Activated T-helper 1 cell treated with anti-CD3 and anti-CD28 coated beads, Interleukin-2, amount 50 U/mL, for 16 hours (primary cell): ENCODE results near the gene COX4I2.
"Not testable (repeated sequence)": the region's sequence is repeated elsewhere in the genome, so short reads cannot be mapped to it uniquely, and the experiment has no call there.

Experiments
- DNase-seq, 2 donors: peaks; one replicate each; pipeline ENCODE4 v3.0.0-alpha.2; 2020; ENCODE audit warnings: low read depth in 1 of 2, low spot score in 1 of 2

Gene COX4I2

GRCh38 chr20:31607640-31608250, 30.0 kb upstream of the COX4I2 start:
- DNase-seq: no peak

DNA sequence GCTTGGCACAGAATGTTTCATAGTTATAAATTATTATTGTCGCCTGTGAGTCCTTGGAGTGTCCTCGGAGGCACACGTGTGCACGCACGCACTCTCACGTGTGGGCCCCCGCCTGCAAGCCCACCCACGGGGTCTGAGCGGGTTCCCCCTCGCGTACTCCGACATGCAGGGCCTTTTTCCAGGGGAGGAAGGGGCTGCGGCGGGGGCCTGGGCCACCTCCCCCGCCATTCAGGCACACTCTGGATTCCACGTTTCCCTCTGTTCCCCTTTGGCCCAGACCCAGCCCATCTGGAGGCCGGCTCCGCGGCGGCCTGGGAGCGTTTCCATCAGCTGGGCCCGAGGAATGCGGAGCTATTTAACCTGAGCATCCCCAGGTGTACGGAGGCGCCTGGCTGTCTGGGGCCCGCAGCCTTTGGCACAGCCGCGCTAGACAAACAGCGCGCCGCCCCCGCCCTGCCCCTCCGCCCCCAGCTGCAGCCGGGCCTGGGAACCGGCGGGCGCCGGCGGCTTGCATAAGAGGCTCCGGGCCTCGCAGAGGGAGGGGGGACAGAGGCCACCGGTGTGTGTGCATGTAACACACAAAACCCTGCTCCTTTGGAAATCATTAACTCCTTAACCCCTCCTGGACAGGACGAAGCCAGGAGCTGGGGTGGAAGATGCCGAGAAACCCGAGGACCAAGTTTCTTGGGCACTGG, 29.3 kb upstream of the COX4I2 start:
- no peak for DNase-seq

DNA sequence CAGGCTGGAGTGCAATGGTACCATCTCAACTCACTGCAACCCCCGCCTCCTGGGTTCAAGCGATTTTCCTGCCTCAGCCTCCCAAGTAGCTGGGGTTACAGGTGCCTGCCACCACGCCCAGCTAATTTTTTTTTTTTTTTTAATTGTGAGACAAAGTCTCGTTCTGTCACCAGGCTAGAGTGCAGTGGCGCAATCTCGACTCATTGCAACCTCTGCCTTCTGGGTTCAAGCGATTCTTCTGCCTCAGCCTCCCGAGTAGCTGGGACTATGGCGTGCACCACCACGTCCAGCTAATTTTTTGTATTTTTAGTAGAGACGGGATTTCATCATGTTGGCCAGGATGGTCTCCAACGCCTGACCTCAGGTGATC, 25.5 kb upstream of the COX4I2 start:
- not testable (repeated sequence) for DNase-seq

- no peak for DNase-seq
Measured at GRCh38 chr20:31615416-31615815, 22.3 kb upstream of the COX4I2 start.

GRCh38 chr20:31617432-31618104, 20.1 kb upstream of the COX4I2 start:
- DNase-seq: no peak

DNA sequence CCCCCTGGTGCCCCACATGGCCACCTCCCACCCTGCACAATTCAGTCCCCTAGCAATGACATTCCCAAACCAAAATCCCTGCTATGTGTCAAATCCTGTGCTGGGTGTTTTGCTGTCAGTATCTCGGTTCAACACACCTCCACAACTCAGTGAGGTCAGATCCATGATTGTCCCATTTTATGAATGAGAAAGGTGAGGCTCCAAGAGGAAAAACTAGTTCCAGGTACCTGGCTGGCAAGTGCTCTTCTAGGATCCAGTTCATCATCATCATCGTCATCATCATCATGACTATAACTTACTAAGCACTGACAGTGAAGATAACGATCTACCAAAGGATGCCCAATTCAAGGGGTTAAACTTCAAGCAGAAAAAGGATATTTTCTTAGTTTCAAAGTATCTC, 17.5 kb upstream of the COX4I2 start:
- DNase-seq: no peak

- not testable (repeated sequence) for DNase-seq
Measured at GRCh38 chr20:31623123-31623505, 14.6 kb upstream of the COX4I2 start.

DNA sequence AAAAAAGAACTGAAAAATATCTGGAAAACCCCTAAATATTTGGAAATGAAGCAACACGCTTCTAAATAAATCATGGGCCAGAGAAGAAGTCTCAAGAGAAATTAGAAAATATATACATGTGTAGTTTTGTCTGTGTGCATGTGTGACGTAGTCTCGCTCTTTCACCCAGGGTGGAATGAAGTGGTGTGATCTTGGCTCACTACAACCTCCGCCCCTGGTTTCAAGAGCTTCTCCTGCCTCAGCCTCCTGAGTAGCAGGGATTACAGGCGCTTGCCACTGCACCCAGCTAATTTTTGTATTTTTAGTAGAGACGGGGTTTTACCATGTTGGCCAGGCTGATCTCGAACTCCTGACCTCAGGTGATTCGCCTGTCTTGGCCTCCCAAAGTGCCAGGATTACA, 11.2 kb upstream of the COX4I2 start:
- DNase-seq: not testable (repeated sequence)

DNA sequence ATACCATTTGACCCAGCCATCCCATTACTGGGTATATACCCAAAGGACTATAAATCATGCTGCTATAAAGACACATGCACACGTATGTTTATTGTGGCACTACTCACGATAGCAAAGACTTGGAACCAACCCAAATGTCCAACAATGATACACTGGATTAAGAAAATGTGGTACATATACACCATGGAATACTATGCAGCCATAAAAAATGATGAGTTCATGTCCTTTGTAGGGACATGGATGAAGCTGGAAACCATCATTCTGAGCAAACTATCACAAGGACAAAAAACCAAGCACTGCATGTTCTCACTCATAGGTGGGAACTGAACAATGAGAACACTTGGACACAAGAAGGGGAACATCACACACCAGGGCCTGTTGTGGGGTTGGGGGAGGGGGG, 9.7 kb upstream of the COX4I2 start:
- not testable (repeated sequence) for DNase-seq

DNA sequence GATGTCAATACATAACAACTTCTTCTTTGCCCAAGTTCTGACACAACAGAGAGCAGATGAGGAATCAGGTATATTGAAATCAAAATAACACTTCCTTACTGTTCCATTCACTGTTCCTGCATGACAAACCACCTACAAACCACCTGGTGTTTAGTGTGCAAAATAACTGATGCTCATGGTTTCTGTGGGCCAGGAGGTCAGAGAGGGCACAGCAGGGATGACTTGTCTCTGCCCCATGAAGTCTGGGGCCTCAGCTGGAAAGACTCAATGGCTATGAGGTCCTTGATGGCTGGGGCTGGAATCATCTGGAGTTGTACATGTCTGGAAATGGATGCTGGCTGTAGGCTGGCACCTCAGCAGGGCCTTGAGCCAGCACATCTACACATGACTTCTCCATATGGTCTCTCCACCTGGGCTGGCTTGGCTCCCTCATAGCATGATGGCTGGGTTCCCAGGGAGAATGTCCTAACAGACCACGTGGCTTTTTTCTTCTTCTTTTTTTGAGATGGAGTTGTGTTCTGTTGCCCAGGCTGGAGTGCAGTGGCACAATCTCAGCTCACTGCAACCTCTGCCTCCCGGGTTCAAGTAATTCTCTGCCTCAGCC, 7.4 kb upstream of the COX4I2 start:
- no peak for DNase-seq

- DNase-seq: no peak
Measured at GRCh38 chr20:31632548-31633338, 5.0 kb upstream of the COX4I2 start.

DNA sequence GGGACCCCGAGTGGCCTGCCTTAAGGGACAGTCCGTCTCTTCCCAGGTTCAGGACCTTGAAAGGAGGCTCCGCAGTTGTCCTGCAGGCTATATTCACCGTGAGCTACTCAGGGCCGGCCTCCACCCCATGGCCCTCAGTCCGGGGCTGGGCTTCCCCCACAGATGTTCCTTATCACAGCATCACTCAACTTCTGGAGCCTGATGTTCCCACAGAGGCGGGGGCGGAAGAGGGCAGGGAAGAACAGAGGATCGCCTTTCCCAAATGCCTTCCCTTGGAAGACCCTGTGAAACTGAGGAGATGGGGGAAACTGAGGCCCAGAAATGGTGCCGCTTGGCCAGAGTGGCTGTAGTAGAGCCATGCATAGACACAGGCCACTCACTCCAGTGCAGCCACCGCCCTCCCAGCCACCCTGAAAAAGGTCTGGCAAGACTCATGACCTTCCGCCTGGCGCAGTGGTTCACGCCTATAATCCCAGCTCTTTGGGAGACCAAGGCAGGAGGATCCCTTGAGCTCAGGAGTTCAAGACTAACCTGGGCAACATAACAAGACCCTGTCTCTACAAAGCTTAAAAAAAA, 4.3 kb upstream of the COX4I2 start:
- DNase-seq: no peak

DNA sequence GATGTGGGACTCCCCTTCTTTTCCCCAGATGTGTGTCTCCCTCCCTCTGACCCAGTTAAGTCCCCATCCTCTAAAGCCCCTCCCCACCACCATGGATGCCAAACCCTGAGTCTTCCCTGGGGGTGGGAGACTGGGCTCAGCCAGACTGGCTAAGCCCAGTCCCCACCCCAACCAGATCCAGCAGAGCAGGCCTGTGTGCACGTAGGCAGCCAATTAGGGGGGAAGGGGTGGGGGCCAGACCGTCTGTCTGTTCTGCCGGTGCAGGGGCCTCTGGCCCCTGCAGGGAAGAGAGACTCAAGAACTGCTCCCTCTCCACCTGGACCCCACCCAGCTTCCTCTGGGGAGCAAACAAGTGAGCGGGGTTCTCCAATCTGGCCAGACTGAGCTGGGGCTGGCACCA, 605 bp downstream of the COX4I2 start:
- no peak for DNase-seq

DNA sequence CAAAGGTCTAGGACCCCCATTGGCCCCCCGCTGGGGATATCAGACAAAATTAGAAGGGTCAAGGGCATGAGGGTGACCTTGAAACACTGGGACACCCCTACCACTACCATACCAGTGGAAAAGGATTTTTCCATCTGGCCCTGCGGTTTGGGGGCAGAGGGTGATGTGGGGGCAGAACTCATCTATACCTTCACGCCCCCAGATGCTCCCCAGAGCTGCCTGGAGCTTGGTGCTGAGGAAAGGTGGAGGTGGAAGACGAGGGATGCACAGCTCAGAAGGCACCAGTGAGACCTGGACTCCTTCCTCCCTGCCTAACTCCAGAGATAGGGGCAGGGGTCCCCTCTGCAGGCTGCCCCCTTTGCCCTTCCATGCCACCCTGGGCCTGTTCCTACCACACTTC, 1.1 kb downstream of the COX4I2 start:
- no peak for DNase-seq

- DNase-seq: no peak
Measured at GRCh38 chr20:31640259-31640658, 2.5 kb downstream of the COX4I2 start.

GRCh38 chr20:31641391-31641790, 3.7 kb downstream of the COX4I2 start:
- no peak for DNase-seq

GRCh38 chr20:31642837-31643236, 5.1 kb downstream of the COX4I2 start:
- DNase-seq: no peak

GRCh38 chr20:31643522-31643921, 5.8 kb downstream of the COX4I2 start:
- no peak for DNase-seq

DNA sequence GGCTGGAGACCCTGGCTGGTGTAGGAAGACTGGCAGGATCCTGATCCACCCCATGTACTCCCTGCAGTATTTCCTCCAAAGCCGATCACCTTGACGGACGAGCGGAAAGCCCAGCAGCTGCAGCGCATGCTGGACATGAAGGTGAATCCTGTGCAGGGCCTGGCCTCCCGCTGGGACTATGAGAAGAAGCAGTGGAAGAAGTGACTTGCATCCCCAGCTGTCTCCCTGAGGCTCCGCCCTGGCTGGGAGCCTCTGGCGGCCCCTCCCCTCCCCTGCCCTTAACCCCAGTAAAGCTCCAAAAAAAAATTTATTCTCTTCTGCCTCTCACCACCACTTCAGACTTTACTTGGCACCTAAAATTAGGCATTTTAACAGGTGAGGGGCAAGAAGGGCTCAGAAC, 7.0 kb downstream of the COX4I2 start:
- no peak for DNase-seq

- not testable (repeated sequence) for DNase-seq
Measured at GRCh38 chr20:31648104-31648503, 10.4 kb downstream of the COX4I2 start.

DNA sequence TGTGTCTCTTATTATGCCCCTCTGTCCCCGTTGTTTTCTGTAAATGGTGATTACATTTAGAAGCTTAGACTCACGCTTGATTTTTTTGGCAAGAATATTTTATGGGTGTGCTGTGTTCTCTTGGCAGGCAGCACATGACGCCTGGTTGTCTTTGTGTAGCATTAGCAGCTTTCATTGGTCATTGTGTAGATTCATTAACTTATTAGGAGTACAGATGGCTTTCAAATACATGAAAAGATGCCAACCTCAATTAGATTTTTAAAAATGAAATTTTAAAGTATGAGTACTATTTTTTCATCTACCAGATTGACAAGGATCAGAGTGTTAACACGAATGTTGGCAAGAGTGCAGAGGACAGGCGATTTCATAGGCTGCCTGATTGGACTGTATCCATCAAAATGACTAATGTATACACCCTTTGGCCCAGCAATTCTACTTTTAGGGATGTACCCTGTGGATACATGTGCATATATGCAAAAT, 15.2 kb downstream of the COX4I2 start:
- no peak for DNase-seq
